B cell (primary cell): ENCODE measurements around the gene MAPK10.

Experiments used
- CTCF ChIP-seq: fragments of 200-600 bp; IDR thresholded peaks from one replicate; pipeline ENCODE4 v1.8.0; 2022; ENCODE audit warnings: antibody characterized with exemption, mild to moderate bottlenecking
- EZH2 ChIP-seq: IDR thresholded peaks from 2 replicates; pipeline ENCODE4 v1.6.1; 2012; ENCODE audit warnings: borderline replicate concordance, low read depth, mild to moderate bottlenecking, moderate library complexity, low read length; ENCODE audit not compliant: insufficient read depth, poor library complexity, severe bottlenecking

- TF ChIP-seq CTCF, result no peak
- no peak for TF ChIP-seq EZH2
These were observed 140.9 kb downstream of the MAPK10 start for GRCh38 chr4:86218746-86219473.
